Esophagus squamous epithelium (tissue), 5 donors: ENCODE measurements around the gene ECEL1. TPM values are rescaled to one million over a fixed set of nuclear protein-coding genes. Genes with fewer than 3 reads are reported as not detected.

ENCODE experiments used
- DNase-seq: peaks from one replicate; lab custom pipeline; 2025; lab: John Stamatoyannopoulos, UW
- H3K27ac ChIP-seq, 4 donors: fragments of 200-600 bp; sonication (generic); one replicate each; pipeline ENCODE4 v1.5.1; 2016 to 2019; ENCODE audit warnings: mild to moderate bottlenecking in 1 of 4
- H3K27me3 ChIP-seq, 4 donors: fragments of 200-600 bp; sonication (generic); 1 replicate in 3 of 4; 2 replicates in 1 of 4; pipeline versions ENCODE4 v1.5.1 to v1.6.0; 2017 to 2021; ENCODE audit warnings: antibody characterized with exemption in 1 of 4
- H3K36me3 ChIP-seq, 3 donors: fragments of 200-600 bp; sonication (generic); one replicate each; pipeline ENCODE4 v1.5.1; 2016 to 2019
- H3K4me1 ChIP-seq, 3 donors: fragments of 200-600 bp; sonication (generic); one replicate each; pipeline ENCODE4 v1.5.1; 2017 to 2019
- H3K4me3 ChIP-seq, 4 donors: fragments of 200-600 bp; sonication (generic); 1 replicate in 3 of 4; 2 replicates in 1 of 4; pipeline ENCODE4 v1.5.1; 2016 to 2019; ENCODE audit warnings: mild to moderate bottlenecking in 2 of 4, moderate library complexity in 1 of 4
- H3K9me3 ChIP-seq, 3 donors: fragments of 200-600 bp; sonication (generic); one replicate each; pipeline ENCODE4 v1.5.1; 2016 to 2019
- POLR2A ChIP-seq, 4 donors: fragments of 450-650 bp; IDR thresholded peaks; one replicate each; pipeline ENCODE4 v1.6.1; 2017; ENCODE audit warnings: antibody characterized with exemption in 4 of 4, mild to moderate bottlenecking in 4 of 4, moderate library complexity in 3 of 4
- WGBS, 2 donors: methylation state at CpG; one replicate each; pipeline ENCODE4 v1.1.5; 2018; 5-methylcytosine and 5-hydroxymethylcytosine counted together
- intact Hi-C: fragments of 100-400 bp; cut with DNase I; formaldehyde crosslinking; loops from one replicate; pipeline ENCODE4 v1.15.0; 2022
- total RNA-seq, 4 donors: library from RNA; depleted of rRNA; stranded (reverse); fragments of >200 nt; gene quantifications; one replicate each; pipeline ENCODE4 v1.1.0, GENCODE V29; 2016
- TF ChIP-seq, protein P1 (sequence below), 6 experiments: fragments of 450-650 bp in 4 of 6; fragments of 200-600 bp in 2 of 6; sonication (generic) in 2 of 6; IDR thresholded peaks; one replicate each; pipeline ENCODE4 v1.5.1; 2016 to 2019; ENCODE audit warnings: antibody characterized with exemption in 6 of 6, mild to moderate bottlenecking in 4 of 6, moderate library complexity in 4 of 6
- donor health status: DM: yes; HTN: yes; CAD: no.

Gene ECEL1
- total RNA-seq, 4 donors from 2014 or later, result 0.19 TPM; not detected in 3

DNA sequence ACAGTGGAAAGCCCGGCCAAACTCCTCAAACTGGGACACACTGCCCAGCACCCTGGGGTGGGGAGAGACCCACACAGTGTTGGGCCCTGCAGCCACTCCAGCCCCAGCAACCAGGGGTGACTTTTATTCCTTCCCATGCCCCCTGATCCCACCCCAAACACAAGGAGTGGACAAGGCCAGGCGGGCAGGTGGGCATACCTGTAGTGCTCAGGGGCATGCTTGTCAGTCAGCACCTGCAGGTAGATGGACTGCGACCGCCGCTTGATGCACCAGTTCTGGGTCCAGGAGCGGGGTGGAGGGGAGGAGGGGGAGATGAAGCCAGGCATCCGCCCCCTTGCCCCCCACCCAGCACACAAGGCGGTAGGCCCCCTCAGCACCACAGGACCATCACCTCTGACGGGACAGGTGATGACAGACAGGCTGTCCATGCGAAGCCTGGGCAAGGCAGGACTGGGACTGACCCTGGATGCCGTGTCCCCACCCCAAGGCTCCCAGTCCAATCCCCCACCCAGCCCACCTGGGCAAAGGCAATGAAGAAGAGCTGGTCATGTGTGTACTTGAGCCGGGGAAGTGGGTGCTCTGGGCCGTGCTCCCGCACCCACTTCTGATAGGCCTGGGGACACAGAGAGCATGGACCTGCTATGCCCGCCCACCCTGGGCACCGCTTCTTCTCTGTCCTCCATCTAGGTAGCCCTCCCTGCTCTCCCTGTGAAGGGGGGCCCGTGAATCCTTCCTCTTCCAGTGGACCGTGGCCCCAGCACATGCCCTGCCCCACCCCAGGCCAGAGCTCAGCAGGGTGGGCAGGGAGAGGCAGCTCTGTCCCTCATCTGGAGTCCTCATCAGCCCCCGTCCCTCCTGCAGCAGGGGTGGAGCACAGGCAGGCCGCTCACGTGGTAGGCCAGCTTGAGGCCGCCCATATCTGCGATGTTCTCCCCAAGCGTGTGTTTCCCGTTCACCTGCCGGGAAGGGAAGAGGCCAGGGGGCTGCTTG is 7.1 kb downstream of the ECEL1 start:
- TF ChIP-seq, protein P1, sequence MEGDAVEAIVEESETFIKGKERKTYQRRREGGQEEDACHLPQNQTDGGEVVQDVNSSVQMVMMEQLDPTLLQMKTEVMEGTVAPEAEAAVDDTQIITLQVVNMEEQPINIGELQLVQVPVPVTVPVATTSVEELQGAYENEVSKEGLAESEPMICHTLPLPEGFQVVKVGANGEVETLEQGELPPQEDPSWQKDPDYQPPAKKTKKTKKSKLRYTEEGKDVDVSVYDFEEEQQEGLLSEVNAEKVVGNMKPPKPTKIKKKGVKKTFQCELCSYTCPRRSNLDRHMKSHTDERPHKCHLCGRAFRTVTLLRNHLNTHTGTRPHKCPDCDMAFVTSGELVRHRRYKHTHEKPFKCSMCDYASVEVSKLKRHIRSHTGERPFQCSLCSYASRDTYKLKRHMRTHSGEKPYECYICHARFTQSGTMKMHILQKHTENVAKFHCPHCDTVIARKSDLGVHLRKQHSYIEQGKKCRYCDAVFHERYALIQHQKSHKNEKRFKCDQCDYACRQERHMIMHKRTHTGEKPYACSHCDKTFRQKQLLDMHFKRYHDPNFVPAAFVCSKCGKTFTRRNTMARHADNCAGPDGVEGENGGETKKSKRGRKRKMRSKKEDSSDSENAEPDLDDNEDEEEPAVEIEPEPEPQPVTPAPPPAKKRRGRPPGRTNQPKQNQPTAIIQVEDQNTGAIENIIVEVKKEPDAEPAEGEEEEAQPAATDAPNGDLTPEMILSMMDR (IDR thresholded peaks at IDR 0.05), result no peak
- no peak for TF ChIP-seq POLR2A (IDR thresholded peaks at IDR 0.05)
- Histone ChIP-seq H3K27ac (no peak overlapping the region), H3K9me3 (no peaks in the 10 kb centered on the region), H3K4me1 (peaks cover 0 to 4% (median 4%) of the 10 kb centered on the region in 3 donors), H3K27me3 (peaks cover 0 to 87% (median 4%) of the 10 kb centered on the region in 4 donors), H3K4me3 (no peak overlapping the region), H3K36me3 (no peaks in the 10 kb centered on the region)
- 49 to 66% methylated on average over 10 to 16 of the region's 26 CpGs for WGBS, 2 donors
- intact Hi-C loops, result no loop called here
- DNase-seq, result no peak

- WGBS, 2 donors, result 56 to 64% methylated on average over 8 to 11 of the region's 21 CpGs
- H3K27me3 ChIP-seq, result peaks cover 0 to 87% (median 2%) of the 10 kb centered on the region in 4 donors
- no peaks in the 10 kb centered on the region for H3K9me3 ChIP-seq
- no peaks in the 10 kb centered on the region for H3K4me1 ChIP-seq
- no peak overlapping the region for H3K27ac ChIP-seq
- TF ChIP-seq, protein P1 (IDR thresholded peaks at IDR 0.05), result no peak
- TF ChIP-seq POLR2A (IDR thresholded peaks at IDR 0.05), result no peak
- intact Hi-C loops, result no loop called here
- H3K36me3 ChIP-seq, result no peaks in the 10 kb centered on the region
- DNase-seq, result no peak
- no peak overlapping the region for H3K4me3 ChIP-seq
Measured at GRCh38 chr2:232479341-232480200, 8.1 kb downstream of the ECEL1 start.

GRCh38 chr2:232478571-232479340 is 8.9 kb downstream of the ECEL1 start:
- TF ChIP-seq, protein P1 (IDR thresholded peaks at IDR 0.05), result no peak
- TF ChIP-seq POLR2A (IDR thresholded peaks at IDR 0.05), result no peak

DNA sequence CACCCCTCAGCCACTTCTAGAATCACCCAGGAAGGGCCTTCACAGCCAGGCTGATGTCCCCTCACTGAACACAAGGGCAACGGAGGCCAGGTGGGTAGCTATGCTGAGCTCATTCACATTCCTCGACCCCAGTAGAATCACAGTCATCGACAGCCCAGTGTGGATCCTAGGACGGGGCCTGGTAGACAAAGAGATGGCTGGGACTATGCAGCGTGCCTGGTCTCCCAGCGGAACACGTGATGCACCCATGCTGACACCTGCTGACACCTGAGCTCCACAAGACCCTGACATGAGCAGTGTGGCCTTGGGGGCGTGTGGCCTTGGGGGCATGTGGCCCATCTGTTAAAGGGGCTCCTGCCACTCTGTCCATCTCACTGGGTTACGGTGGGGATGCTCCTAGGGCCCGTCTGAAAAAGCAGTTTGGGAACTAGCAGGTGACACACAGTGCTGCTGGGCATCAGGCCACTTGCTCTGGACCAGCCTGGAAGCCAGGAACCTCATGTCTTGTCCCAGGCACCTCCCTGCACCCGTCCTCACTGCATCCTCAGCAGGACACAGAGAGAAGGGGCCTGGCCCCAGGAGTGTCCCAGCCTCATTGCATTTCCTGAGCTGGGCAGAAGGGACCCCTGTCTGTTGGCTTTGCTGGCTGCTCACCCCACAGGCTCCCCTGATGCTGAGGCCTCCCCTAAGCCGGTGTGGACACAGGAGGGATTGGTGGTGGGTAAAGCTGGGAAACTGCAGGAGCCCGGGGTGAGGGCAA is 9.7 kb downstream of the ECEL1 start:
- no peaks in the 10 kb centered on the region for H3K9me3 ChIP-seq
- intact Hi-C loops, result no loop called here
- WGBS, 2 donors, result 80% methylated on average over 1 to 2 of the region's 13 CpGs
- H3K27ac ChIP-seq, result no peak overlapping the region
- no peak for TF ChIP-seq POLR2A (IDR thresholded peaks at IDR 0.05)
- TF ChIP-seq, protein P1 (IDR thresholded peaks at IDR 0.05), result no peak
- no peak for DNase-seq
- no peaks in the 10 kb centered on the region for H3K36me3 ChIP-seq
- H3K27me3 ChIP-seq, result peaks cover 0 to 87% (median 0%) of the 10 kb centered on the region in 4 donors
- no peak overlapping the region for H3K4me3 ChIP-seq
- no peaks in the 10 kb centered on the region for H3K4me1 ChIP-seq

More at GRCh38 chr2:232478571-232479340, 8.9 kb downstream of the ECEL1 start:
- Histone ChIP-seq H3K4me1 (no peaks in the 10 kb centered on the region), H3K36me3 (no peaks in the 10 kb centered on the region), H3K4me3 (no peak overlapping the region), H3K9me3 (no peaks in the 10 kb centered on the region), H3K27ac (no peak overlapping the region), H3K27me3 (peaks cover 0 to 87% (median 0%) of the 10 kb centered on the region in 4 donors)
- DNase-seq, result no peak
- intact Hi-C loops, result no loop called here
- 55 to 80% methylated on average over 2 to 4 of the region's 19 CpGs for WGBS, 2 donors
